ENCODE results near the gene SNAP29.
"Not testable (repeated sequence)": the region's sequence is repeated elsewhere in the genome, so short reads cannot be mapped to it uniquely, and the experiment has no call there.

GRCh38 chr22:20908717-20909116 lies 49.9 kb downstream of the SNAP29 start:
- not testable (repeated sequence) for TF ChIP-seq CTCF (conservative IDR thresholded peaks at IDR 0.05; ENCODE audit: low read length); EZH2phosphoT487 (IDR thresholded peaks at IDR 0.05; ENCODE audit: borderline replicate concordance)

All from Loucy (cell line).